ENCODE measurements around the gene NDUFB4. TPM values are rescaled to one million over a fixed set of nuclear protein-coding genes. Genes with fewer than 3 reads are reported as not detected.
"Not testable (repeated sequence)": the region's sequence is repeated elsewhere in the genome, so short reads cannot be mapped to it uniquely, and the experiment has no call there.

The NDUFB4 gene
- total RNA-seq, 1 experiment from 2014 or later: 463 TPM

DNA sequence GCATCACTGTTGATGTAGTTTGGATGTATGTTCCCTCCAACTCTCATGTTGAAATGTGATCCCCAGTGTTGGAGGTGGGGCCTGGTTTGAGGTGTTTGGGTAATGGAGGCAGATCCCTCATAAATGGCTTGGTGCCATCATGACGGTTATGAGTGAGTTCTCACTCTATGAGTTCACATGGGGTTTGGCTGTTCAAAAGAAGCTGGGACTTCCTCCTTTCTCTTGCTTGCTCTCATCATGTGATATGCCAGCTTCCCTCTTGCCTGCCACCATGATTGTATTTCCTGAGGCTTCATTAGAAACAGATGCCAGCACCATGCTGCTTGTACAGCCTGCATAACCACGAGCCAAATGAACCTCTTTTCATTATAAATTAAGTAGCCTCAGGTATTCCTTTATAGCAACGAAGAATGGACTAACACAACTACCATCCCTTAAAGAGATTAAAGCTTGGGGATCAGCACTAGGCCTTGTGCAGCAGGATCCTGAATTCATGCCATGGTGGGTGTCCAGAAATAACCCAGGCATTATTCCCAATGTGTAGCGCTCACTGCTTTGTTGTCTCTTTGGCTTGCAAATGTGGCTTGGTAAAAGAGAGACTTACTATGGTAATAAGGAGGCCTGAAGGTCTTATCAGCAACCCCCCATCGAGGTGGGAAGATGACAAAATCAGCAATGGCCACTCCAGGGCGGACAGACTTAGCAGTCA is 41.9 kb downstream of the NDUFB4 start:
- peak; percentile 23 for DNase-seq (ENCODE audit: low spot score)

DNA sequence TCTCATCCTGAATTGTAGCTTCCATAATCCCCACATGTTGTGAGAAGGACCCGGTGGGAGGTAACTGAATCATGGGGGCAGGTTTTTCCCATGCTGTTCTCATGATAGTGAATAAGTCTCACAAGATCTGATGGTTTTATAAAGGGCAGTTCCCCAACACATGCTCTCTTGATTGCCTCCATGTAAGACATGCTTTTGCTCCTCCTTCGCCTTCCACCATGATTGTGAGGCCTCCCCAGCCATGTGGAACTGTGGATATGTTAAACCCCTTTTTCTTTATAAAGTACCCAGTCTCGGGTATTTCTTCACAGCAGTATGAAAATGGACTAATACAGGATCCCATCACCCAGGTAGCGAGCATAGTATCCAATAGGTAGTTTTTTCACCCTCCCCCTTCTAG is 42.7 kb downstream of the NDUFB4 start:
- DNase-seq (ENCODE audit: low spot score): not testable (repeated sequence)

DNA sequence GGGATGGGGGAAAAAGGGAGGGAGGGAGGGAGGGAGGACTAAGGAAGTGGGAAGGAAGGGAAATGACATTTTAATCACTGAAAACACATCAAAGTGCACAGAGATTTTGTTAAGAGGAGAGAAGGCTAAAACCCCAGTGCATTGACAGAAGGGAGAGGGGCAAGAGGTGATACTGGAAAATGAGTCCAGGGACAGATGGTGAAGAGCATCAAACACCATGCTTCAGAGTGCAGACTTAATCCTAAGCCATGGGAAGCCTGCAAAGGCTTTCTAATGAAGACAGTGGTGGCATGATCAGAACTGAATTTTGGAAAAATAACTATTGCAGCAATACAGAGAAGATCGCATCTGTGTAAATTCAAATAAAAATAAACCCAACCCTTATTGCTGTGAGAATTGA is 44.1 kb downstream of the NDUFB4 start:
- DNase-seq (ENCODE audit: low spot score): no peak

DNA sequence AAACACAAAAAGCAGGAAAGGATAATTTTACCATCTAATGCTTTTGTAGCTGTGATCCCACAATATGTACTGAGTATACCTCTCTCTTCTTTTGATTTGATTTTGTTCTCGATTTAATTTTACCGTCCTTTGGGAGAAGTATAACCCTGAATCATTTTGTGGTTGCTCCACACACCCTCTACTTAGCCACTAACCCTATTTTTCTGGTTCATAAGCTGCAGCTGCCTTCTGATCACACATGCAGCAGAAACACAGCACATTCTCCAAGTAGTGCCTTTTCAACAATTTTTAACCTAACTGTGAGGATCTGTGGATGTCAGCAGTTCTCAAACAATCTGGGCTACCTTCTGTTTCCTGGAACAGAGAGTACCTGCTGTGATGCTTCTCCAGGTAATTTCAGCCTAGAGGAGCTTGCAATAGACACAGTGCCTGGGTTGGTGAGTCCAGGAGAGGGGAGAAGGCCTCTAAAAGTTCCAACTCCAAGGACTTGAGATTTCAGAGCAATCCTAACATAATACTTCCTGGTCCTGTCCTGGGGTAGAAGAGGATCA is 45.6 kb downstream of the NDUFB4 start:
- no peak for DNase-seq (ENCODE audit: low spot score)

DNA sequence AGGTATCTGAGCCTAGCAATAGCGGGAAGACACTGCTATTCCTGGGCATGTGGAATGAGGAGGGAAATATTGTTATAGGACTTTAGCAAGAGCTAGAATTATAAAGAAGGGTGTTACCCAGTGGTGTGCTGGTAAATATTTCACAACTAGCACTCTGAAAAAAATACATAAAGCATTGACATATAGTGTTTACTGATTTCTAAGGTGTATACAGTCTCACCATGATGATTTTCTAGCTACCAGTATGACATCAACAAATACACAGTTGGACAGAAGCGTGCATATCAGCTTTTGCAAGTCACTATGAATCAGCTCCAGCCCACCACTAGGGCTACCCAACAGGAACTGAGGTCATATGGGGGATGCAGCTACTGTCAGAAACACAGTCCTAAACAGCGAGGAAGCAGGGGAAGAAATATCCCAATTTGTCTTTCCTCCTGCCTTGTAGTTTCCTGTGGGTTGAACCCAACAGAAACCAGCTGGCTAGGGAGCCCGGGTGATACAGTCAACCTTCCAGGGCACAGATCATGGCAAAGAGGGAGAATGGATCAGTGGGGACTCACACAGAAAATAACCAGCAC is 46.3 kb downstream of the NDUFB4 start:
- DNase-seq (ENCODE audit: low spot score): peak; percentile 92

DNA sequence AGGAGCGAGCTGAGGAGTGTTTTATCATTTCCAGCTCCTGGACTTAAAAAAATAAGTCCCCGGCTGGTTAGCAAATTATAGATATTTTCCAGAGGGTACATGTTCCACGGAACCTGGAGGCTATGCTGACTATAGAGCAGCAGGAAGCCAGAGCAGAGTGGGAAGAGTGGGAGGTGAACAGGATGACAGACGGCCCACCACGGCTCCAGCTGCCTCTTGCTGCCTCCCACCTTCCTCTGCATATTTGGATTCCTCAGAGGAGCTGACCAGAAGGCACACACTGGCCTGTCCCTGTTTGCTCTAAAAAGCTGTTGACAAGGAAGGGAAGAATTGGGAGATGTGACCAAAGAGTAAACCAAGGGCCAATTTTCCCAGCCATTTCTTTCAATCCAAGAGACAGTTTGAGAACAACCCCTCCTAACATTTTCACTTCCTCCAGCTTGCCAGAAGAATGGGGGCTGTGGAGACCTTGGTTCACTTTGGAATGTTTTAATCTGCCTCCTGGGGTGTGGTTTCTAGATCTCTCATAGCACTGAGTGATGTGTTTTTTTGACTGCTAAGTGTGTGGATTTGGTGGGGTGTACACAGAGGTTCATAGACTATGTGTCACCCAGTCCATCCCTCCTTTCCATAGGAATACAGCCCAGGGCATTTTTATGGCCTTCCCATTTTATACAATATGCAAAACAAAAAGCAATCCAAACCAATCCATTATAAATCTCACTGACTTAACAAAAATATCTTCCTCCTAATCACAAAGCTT is 49.1 kb downstream of the NDUFB4 start:
- DNase-seq (ENCODE audit: low spot score): no peak

DNA sequence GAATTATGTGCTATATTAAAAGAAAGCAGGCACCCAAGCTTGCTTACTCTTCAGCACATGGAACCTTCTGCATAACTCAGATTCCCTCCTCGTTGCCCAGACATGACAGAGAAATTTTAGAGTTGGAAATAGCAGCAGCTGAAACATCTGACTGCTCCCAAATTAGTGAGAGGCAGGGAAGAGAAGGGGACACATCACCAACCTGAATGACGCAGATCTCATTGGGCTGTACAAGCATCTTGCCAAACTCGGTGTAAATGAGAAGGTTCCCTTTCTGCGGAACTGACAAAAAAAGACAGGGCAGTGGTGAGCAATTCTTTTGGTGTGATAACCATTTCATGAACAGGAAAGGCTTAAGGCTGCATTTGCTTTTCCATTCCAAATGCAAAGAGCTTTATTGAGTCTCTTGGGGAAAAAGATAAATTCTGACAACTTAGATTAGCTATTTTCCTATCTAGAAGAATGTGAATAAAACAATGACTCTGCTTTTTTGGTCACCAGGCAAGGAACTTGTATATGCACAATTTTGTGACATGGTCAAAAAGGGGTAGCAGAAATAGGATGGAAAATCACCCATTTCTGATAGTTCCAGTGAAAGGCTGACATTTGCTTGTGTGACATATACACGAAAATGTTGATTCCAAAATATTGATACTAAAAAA is 50.8 kb downstream of the NDUFB4 start:
- no peak for DNase-seq (ENCODE audit: low spot score)

DNA sequence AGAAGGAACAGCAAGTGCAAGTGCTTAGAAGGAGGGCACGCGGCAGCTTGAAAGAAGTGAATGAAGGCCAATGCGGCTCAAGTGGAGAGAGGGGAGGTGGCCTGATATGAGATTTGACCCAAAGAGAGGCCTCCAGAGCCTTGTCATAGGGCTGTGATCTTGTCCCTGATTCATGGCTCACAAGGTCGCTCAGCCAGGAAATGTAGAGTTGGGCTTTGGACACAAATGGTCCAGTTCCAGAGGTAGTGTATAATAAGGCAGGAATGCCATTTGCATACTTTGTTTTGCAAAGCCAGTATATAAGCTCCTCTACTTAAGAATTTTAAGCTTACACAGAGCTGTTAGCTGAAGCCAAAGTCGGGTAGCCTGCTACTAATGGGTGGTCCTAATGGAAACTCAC is 52.2 kb downstream of the NDUFB4 start:
- DNase-seq (ENCODE audit: low spot score): no peak

DNA sequence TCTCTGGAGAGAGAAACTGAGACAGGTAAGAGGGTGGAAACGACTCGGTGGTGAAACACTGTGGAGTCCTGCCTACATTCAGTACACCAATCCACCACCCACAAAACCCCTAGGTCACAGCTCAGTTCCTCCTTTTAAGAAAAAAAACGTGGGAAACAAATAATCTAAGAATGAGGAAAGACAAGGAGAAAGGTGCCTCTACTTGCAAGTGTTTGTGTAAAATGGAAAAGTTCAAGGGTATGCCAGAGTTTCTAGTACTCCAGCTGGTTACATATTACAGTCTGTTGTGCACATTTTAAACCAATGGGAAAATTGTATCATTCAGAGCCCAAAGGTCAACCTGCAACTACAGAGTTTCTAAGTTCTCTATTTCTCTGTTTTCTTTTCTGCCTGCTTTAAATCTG is 53.7 kb downstream of the NDUFB4 start:
- DNase-seq (ENCODE audit: low spot score): no peak

DNA sequence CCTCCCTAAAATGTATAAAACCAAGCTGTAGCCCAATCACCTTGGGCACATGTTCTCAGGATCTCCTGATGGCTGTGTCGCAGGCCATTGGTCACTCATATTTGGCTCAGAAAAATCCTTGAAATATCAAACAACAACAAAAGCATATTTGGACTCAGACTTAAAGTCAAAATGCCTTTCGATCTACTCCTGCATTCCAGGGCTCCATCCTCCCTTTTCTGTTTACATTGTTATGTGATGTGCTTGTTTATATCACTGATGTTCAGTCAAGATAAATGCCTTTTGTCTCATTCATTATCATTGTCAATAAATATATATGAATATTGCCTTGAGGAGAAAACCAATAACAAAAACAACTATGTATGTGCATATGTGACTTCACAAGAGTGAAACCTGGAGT is 54.2 kb downstream of the NDUFB4 start:
- DNase-seq (ENCODE audit: low spot score): no peak

Other genes starting within 250 kb of the NDUFB4 start
- gene LRRC58, start 247.0 kb upstream of the NDUFB4 start, total RNA-seq (2014; rRNA removed; shearing (Covaris generic)): 26.3 and 38.2 TPM in 2 replicates
- 290 and 316 TPM in 2 replicates for gene FSTL1, start 145.3 kb upstream of the NDUFB4 start, total RNA-seq (2014; rRNA removed; shearing (Covaris generic))
- gene HGD, start 85.9 kb downstream of the NDUFB4 start, total RNA-seq (2014; rRNA removed; shearing (Covaris generic)): 0.12 TPM in 1 of 2 replicates, not detected in the other
- gene RABL3, start 146.2 kb downstream of the NDUFB4 start, total RNA-seq (2014; rRNA removed; shearing (Covaris generic)): 30.6 and 31.6 TPM in 2 replicates
- gene GTF2E1, start 146.4 kb downstream of the NDUFB4 start, total RNA-seq (2014; rRNA removed; shearing (Covaris generic)): 22.4 and 26.0 TPM in 2 replicates

All from H4 (cell line).